GM19193 (cell line): Measurements from ENCODE around the gene PFKP.

Experiments
- POLR2A ChIP-seq: IDR thresholded peaks from 4 replicates; pipeline ENCODE4 v1.6.1; 2011; ENCODE audit not compliant: insufficient read depth, insufficient read length; ENCODE audit errors: extremely low read depth

Gene PFKP

GRCh38 chr10:3067118-3067858, at the start of gene PFKP:
PFKP (plus strand) TSS chr10:3067548; CDS start chr10:3067596, 48 bp downstream.
- TF ChIP-seq POLR2A, result peak; percentile 76

GRCh38 chr10:3018247-3018646, 49.1 kb upstream of the PFKP start:
- no peak for TF ChIP-seq POLR2A

- TF ChIP-seq POLR2A, result no peak
Observed at GRCh38 chr10:3020311-3020710, 47.0 kb upstream of the PFKP start.

- TF ChIP-seq POLR2A, result no peak
Observed at GRCh38 chr10:3020881-3021280, 46.5 kb upstream of the PFKP start.

GRCh38 chr10:3022027-3022426, 45.3 kb upstream of the PFKP start:
- TF ChIP-seq POLR2A, result no peak

- no peak for TF ChIP-seq POLR2A
Observed at GRCh38 chr10:3023892-3024291, 43.5 kb upstream of the PFKP start.

GRCh38 chr10:3025026-3025683, 42.2 kb upstream of the PFKP start:
- no peak for TF ChIP-seq POLR2A

GRCh38 chr10:3027866-3028265, 39.5 kb upstream of the PFKP start:
- TF ChIP-seq POLR2A, result no peak

GRCh38 chr10:3028441-3028840, 38.9 kb upstream of the PFKP start:
- TF ChIP-seq POLR2A, result no peak

GRCh38 chr10:3030765-3031164, 36.6 kb upstream of the PFKP start:
- no peak for TF ChIP-seq POLR2A

GRCh38 chr10:3031490-3031889, 35.9 kb upstream of the PFKP start:
- TF ChIP-seq POLR2A, result no peak

- no peak for TF ChIP-seq POLR2A
Observed at GRCh38 chr10:3033925-3034324, 33.4 kb upstream of the PFKP start.

- no peak for TF ChIP-seq POLR2A
Observed at GRCh38 chr10:3034616-3035015, 32.7 kb upstream of the PFKP start.

GRCh38 chr10:3036155-3037021, 31.0 kb upstream of the PFKP start:
- no peak for TF ChIP-seq POLR2A

GRCh38 chr10:3037182-3037581, 30.2 kb upstream of the PFKP start:
- TF ChIP-seq POLR2A, result no peak
